ENCODE results near the gene ATP2A1.

DNA sequence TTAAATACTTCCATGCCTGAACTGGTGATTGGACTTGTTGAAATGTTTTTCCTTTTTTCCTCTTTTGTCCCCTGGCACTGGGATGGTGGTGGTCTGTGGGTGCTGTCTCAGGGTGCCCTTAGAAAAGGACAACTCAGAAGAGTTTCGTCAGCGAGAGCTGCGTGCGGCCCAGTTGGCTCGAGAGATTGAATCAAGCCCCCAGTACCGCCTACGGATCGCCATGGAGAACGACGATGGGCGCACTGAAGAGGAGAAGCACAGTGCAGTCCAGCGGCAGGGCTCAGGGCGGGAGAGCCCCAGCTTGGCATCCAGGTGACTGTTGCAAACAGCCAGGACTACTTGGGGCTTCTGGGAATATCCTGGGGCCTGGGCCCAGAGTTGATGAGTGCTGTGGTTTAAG, 48.5 kb upstream of the ATP2A1 start:
- TF ChIP-seq CTCF (IDR thresholded peaks at IDR 0.05) (no peak), EP300 (IDR thresholded peaks at IDR 0.05) (no peak)
